Amygdala (tissue), 56 donors: ENCODE data around the gene IKBKG.
"Not testable (repeated sequence)": the region's sequence is repeated elsewhere in the genome, so short reads cannot be mapped to it uniquely, and the experiment has no call there.

ENCODE experiments used
- DNase-seq, 56 donors: peaks; one replicate each; lab custom pipeline; 2025; lab: John Stamatoyannopoulos, UW

The IKBKG gene

DNA sequence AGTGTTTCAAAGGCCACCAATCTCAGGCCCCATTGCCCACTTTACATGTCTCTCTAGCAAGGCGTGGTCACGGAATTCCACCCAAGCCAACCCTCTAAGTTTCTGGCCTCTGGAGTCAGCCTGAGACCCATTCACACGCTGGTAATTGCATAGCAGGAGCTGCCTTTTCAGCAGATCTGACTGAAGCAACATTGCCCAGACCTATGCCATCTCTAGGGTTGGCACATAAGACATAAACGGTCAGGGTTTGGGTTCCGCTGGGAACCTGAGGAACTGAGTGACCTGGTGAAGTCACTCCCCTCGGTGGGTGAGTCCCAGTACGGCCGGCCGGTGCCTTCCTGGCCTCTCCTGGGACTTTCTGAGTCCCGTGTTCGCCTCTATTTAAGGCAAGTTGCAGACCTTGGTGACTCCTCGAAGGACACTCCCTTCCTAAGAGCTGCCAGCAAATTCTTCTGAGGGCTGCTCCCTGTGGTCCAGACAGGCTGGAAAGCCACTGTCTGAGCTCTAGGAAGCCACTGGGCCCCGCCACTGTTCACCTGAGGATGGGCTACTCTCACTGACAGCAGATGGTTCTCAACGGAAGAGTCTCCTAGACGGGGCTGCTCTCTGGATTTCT is 53.4 kb downstream of the IKBKG start:
- no peak for DNase-seq

DNA sequence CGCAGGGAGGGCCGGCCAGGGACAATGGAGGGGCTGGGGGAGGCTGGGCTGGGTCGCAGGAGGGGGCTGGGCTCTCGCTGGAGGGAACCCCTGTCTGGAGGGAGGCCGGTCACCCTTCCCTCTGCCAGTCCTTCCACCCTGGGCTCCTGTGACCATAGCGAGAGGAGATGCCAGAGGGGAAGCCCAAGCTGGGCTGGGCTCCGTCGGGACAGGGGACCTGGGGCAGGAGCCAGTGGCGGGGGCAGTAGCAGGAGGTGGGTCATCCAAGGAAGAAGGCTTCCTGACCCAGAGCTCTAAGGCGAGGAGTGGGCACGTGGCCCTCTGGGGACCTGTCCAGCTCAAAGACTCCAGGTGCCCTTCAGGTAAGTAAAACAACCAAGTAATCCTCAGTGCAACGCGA is 54.8 kb downstream of the IKBKG start:
- DNase-seq = no peak

DNA sequence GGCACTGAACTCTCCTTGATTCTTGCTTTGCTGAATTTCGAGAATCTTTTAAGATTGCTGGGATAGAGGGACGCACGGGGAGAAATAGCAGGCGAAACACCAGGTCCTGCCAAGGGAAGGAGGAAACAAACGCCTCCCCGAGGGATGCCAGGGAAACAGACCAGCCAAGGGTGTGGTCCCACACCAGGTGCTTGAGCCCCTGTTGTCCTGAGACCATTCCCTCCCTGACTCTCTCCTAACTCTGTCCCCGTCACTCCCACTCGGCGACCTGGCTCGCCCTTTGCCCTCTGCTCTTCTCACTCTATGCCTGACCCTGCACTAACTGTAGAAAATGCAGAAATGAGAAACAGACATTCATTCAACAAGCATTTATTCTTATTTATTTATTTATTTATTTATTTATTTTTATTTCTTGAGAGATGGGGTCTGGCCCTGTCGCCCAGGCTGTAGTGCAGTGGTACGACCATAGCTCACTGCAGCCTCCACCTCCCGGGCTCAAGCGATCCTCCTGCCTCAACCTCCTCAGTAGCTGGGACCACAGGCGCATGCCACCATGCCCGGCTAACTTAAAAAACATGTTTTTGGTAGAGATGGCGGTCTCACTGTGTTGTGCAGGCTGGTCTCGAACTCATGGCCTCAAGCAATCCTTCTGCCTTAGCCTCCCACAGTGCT is 55.5 kb downstream of the IKBKG start:
- no peak for DNase-seq

DNA sequence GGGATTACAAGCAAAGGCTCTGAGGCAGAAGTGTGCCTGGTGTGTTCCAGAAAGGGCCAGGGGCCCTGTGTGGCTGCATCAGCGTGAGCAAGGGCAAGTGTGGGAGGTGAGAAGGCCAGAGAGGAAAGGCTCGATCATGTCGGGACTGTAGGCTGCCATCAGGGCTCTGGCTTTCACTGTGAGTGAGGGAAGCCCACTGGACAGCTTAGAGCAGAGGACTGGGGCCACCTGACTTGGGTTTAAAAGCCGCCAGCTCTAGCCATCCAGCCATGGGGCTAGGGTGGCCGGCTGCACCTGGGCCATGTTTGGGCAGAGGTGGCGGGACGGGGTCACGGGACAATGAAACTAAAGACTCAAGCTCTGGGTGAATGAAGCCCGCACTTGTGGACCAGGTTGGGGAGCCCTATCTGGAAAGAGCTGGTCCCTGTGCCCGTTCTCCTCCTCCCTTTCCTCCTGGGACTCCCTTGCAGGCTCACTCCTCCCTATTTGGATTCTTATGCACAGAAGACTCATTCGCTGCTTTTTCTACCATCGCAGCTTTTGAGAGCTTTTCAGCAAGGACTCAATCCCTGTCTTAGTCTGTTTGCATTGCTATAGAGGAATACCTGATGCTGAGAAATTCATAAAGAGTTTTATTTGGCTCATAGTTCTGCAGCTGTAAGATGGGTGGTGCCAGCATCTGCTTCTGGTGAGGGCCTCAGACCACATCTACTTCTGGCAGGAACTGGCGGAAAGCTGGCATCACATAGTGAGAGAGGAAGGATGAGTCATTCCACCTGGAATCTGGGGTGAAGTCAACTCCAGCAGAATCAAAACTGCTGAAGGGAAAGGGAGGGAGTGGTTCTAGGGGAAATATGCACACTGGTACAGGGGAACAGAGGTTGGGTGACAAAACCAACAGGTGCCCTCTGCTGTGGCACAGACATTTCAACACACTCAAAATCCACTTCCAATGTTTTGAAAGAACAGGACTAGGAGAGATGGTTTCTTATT is 56.3 kb downstream of the IKBKG start:
- no peak for DNase-seq

DNA sequence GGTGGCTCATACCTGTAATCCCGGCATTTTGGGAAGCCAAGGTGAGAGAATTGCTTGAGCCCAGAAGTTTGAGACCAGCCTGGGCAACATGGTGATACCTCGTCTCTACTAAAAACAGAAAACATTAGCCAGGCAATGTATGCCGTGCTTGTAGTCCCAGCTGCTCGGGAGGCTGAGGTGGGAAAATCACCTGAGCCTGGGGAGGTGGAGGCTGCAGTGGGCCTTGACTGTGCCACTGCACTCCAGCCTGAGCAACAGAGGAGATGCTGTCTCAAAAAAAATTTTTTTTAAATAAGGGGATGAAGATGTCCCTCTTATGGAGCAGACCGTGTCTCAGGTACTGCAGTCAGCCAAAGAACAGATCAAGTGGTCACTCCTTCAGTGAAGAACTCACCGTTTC is 58.1 kb downstream of the IKBKG start:
- DNase-seq = no peak

DNA sequence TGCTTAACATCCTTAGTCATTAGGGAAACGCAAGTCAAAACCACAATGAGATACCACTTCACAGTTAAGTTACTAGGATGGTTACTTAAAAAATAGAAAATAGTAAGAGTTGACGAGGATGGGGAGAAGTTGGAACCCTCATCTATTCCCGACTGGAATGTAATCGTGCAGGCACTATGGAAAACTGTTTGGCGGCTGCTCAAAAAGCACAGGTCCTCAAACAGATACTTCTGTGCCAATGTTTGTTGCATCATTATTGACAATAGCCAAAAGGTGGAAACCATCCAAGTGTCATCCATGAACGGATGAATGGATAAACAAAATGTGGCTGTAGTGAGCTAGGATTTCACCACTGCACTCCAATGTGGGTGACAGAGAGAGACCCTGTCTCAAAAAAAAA is 60.0 kb downstream of the IKBKG start:
- no peak for DNase-seq

DNA sequence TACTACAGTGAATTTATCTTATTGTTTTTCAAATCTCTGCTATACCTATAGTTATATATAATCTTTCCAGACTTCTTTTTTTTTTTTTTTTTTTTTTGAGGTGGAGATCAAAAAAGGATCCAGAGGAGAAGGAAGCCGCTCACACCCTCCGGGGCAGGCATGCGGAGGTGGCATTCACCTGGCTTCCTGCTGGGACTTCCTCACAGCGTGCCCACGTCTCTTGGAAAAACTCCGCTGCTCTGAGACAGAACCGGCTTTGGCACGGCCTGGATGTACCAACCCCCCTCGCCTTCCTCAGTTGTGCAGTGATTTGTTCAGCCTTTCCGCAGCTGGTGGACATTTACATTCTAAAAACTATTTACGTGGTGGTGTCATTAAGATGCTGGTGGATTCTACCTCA is 60.6 kb downstream of the IKBKG start:
- DNase-seq = not testable (repeated sequence)

DNA sequence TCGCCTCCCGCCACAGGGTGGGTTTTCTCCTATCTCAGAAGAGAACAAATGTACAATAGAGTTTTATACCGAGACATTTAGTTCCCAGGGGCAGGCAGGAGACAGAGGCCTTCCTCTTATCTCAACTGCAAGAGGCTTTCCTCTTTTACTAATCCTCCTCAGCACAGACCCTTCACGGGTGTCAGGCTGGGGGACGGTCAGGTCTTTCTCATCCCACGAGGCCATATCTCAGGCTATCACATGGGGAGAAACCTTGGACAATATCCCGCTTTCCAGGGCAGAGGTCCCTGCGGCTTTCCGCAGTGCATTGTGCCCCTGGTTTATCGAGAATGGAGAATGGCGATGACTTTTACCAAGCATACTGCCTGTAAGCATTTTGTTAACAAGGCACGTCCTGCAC is 61.4 kb downstream of the IKBKG start:
- DNase-seq = not testable (repeated sequence)

DNA sequence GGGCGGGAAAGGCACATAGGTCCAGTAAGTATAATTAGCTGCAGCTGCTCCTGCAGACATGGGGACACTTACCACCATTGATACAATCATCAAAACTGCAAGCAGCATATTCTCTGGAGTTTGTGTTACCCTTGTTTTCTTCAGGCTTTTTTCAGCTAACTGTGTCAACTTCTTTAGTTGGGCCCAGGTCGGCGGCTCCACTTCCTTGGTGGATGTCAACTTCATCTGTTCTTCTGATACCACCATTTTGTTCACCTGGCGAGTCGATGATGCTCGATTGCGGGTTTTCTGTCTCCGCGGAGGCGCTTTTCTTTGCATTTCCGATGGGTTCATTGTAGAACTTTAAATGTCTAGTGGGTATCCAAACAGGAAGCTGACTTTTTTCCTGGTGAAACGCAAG is 63.7 kb downstream of the IKBKG start:
- DNase-seq = not testable (repeated sequence)

DNA sequence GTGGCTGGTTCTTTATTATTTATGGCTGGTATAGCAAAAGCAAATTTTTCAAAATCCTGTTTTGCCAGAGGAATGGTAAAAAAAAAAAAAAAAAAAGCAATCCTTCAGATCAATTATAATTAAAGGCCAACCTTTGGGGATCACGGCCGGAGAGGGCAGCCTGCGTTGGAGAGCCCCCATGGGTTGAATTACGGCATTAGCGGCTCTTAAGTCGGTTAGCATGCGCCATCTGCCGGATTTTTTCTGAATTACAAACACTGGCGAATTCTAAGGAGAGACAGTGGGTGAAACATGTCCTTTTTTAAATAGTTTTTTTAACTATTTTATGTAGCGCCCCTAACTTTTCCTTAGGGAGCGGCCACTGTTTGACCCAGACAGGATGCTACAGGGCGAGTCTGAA is 66.2 kb downstream of the IKBKG start:
- DNase-seq = not testable (repeated sequence)
